ENCODE measurements around the gene HID1.

HID1 gene

GRCh38 chr17:74964988-74965622 is 7.5 kb downstream of the HID1 start:
- no peak for DNase-seq

- no peak for DNase-seq
Measured at GRCh38 chr17:74964246-74964761, 8.3 kb downstream of the HID1 start.

- DNase-seq = no peak
Measured at GRCh38 chr17:74963656-74964055, 8.9 kb downstream of the HID1 start.

- no peak for DNase-seq
Measured at GRCh38 chr17:74962622-74963394, 9.8 kb downstream of the HID1 start.

- peak; percentile 9 for DNase-seq
Measured at GRCh38 chr17:74961657-74962350, 10.8 kb downstream of the HID1 start.

- DNase-seq = no peak
Measured at GRCh38 chr17:74960570-74961342, 11.8 kb downstream of the HID1 start.

GRCh38 chr17:74959826-74960515 is 12.6 kb downstream of the HID1 start:
- DNase-seq = no peak

GRCh38 chr17:74957935-74958740 is 14.4 kb downstream of the HID1 start:
- DNase-seq = no peak

GRCh38 chr17:74956093-74956492 is 16.5 kb downstream of the HID1 start:
- no peak for DNase-seq

GRCh38 chr17:74954665-74955421 is 17.7 kb downstream of the HID1 start:
- DNase-seq = no peak

GRCh38 chr17:74954115-74954514 is 18.4 kb downstream of the HID1 start:
- DNase-seq = no peak

GRCh38 chr17:74953134-74953687 is 19.3 kb downstream of the HID1 start:
- no peak for DNase-seq

GRCh38 chr17:74952431-74953133 is 20.0 kb downstream of the HID1 start:
- no peak for DNase-seq

- no peak for DNase-seq
Measured at GRCh38 chr17:74951680-74952421, 20.7 kb downstream of the HID1 start.

GRCh38 chr17:74951065-74951464 is 21.5 kb downstream of the HID1 start:
- no peak for DNase-seq

- no peak for DNase-seq
Measured at GRCh38 chr17:74950207-74950606, 22.4 kb downstream of the HID1 start.

- DNase-seq = no peak
Measured at GRCh38 chr17:74949455-74950115, 23.0 kb downstream of the HID1 start.

GRCh38 chr17:74947041-74947754 is 25.4 kb downstream of the HID1 start:
- no peak for DNase-seq

All from NCI-H1436 treated with DMSO at 0.1 percent for 48 hours (cell line).